Effector CD8-positive, alpha-beta T cell (primary cell): ENCODE results near the gene GGT5.
"Not testable (repeated sequence)": the region's sequence is repeated elsewhere in the genome, so short reads cannot be mapped to it uniquely, and the experiment has no call there.

Source experiments
- DNase-seq: peaks from one replicate; lab custom pipeline; 2025; lab: John Stamatoyannopoulos, UW

GGT5 gene

DNA sequence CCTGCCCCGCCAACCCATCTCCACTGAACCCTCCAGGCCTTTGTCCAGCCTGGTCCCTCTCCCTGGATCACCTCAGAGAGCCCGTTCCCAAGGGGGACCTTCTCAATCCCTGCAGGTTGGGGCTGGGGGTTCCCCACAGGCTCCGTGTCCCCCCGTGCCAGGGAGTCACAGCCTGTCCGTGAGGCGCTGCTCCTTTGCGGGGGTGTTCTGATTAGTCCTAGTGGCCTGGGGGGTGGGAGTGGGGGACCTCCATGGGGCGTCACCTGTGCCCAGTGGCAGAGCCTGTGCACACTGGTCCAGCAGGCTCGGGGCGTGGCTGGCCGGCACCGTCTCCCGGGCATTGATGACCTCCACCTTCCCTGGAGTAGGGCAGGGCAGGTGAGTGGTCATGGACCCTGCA lies 11.6 kb downstream of the GGT5 start:
- no peak for DNase-seq

DNA sequence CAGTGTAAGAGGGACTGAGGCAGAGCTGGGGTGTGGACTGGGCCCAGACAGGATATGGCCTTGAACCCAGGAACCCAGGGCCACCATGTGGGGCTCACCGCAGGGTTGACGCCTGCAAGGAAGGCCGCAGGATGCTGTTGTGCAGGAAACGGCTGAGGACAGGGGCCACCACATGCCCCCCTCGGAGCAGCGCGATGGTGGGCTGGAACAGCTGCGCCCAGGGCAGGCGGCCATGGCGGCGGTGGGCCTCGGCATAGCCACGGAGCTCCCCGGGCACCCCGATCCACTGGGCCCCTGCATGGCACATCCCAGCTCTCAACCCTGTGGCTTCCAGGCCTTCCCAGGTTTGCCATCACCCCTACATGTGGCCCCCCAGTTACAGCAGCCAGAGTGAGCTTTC lies 12.2 kb downstream of the GGT5 start:
- no peak for DNase-seq

DNA sequence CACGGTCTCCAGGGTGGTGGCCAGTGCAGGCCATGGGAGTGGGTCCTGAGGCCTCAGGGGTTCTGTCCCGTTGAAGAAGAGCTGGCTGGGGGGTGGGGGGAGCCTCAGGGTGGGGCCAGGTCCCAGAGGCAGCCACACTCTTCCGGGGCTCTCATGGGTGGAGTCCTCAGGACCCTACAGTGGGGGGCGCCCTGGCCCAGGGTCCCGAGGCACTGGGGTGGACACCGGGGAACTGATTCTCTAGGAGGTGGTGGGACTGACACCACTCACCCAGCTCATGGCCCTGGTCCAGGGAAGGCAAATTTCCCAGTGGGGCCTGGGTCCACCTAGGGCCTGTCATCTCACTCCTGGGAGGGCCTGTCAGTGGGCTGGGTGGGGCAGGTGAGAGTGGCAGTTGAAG lies 12.8 kb downstream of the GGT5 start:
- DNase-seq: no peak

DNA sequence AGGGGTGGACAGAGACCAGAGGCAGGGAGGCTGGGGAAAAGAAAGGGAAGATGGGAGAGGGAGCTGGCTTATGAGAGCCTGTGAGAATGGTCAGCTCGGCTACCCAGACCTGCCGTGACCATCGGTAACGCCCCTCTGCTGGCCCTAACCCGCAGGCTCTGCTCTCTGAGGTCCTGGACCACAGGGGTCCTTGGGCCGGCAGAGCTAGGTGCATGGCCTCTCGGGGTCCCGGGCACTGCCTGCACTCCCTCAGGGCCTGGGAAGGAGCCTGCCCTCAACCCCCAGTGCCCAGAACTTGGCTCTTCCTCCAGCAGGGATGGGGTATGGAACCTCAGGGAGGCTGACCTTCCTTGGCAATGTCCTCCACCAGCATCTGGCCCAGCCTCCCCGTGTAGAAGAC lies 13.2 kb downstream of the GGT5 start:
- no peak for DNase-seq

DNA sequence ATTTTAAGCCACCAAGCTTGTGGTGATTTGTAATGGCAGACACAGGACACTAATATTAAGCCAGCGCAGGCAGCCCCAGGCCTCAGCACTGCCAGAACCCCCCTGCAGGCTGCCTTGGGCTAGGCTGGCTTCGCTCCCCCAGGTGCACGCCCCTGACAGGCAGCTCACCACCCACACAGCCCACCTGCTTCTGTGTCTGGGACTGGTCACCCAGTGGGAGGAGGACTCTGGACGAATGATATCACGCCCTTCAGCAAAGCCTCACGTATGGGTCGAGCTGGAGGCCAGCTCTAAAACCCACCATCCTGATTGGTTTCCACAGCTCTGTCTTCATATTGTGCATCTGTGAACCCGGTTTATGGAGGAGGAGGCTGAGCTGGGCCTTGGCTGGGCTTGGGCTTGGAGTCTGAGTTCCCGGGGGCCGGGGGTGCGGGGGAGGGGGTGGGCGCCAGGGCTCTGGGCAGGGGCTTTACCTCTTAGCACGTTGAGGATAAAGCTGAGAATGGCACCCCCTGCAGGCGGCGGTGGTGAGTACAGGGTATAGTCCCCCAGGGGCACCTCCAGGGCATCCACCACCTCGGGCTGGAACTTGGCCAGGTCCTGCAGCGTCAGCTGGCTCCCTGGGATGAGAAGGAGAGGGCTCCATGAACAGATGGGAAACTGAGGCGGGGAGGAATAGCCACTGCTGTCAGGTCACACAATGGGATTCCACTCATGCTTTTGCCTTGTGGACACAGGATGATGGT lies 13.8 kb downstream of the GGT5 start:
- DNase-seq: peak; percentile 60

DNA sequence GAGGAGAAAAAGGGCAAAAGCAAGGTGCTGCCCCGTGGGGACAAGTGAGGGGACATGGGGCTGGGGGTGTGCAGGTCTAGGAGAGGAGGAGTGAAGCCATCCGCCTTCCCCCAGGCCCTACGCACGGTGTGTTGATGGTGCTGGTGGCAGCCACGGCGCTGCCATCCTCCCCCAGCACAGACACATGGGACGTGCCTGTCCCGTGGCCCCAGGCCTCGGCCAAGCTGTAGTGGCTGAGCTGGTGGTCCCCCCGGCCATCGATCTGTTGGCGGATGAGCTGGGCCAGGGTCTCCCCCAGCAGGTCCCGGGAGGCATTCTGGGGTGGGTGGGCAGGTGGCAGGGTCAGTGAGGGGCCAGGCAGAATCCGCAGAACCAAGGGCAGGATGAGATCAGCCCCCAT lies 18.9 kb downstream of the GGT5 start:
- no peak for DNase-seq

DNA sequence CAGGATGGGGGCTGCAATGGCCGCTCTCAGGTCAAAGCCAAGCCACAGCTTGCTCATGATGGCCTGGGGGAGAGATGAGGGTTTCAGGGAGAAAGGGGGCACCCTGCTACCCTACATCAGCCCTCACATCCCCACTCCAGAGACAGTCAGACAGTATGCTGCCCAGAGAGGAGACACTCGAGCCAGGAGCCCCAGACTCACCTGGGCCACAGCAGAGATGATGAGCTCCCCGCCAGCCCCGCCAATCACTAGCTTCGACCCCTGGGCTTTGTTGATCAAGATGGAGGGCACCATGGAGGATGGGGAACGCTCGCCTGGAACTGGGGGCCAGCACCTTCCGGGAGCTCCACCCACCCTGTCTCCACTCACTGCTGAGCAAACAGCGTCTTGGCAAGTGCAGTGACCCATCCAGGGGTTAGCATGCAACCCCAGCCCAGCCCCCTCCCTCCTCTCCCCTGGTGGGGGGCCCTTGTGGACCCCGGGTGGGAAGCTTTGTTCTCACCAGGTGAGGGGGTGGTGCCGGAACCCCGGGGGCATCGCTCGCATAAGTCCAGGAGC lies 19.8 kb downstream of the GGT5 start:
- no peak for DNase-seq

DNA sequence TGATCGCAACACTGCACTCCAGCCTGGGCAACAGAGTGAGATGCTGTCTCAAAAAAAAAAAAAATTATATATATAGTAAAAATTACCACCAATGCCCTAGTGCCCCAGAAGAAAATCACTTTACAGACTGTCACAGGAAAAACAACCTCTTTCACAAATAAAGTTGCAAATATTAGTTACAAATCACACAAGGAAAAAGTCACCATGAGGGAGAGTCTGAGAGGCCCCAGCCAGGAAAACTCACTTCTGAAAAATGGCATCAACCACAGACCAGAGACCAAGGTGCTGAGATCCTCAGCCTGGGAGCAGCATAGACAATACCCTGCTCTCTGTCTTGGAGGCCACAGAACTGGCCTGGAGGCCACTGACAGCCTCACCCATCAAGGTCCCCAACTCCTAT lies 20.4 kb downstream of the GGT5 start:
- DNase-seq: no peak

DNA sequence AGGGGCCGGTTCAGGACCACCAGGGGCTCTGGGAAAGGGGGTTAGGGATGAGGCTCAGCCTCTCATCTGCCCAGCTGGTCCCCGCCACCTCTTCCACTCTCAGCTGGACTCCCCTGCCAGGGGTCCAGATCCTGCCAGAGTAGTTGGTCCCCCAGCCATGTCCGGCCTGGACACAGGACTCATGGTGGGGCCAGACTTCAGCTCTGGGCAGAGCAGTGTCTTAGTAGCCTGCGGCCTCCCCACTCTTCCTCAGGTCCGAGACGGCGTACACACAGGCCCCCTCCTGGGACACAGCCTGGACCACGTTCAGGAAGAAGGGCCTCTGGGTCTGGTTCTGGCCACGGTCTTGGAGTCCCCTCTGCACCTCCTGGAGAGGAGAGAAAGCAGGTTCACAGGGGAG lies 25.1 kb downstream of the GGT5 start:
- DNase-seq: no peak

DNA sequence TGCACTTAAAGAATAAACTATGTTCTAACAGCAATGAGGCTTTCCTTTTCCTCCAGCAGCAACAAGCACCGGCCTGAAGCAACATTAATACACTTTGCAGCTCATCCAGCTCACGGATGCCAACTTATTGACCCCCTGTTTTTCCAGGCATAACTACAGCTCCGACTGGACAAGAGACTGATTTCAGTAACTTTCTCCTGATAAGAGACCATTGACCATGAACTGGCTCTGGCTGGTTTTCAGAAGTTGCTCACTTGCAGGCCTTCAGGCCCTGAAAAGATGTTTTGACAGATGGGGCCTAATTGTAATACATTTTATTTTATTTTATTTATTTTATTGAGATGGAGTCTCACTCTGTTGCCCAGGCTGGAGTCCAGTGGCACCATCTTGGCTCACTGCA lies 27.5 kb downstream of the GGT5 start:
- DNase-seq: no peak

DNA sequence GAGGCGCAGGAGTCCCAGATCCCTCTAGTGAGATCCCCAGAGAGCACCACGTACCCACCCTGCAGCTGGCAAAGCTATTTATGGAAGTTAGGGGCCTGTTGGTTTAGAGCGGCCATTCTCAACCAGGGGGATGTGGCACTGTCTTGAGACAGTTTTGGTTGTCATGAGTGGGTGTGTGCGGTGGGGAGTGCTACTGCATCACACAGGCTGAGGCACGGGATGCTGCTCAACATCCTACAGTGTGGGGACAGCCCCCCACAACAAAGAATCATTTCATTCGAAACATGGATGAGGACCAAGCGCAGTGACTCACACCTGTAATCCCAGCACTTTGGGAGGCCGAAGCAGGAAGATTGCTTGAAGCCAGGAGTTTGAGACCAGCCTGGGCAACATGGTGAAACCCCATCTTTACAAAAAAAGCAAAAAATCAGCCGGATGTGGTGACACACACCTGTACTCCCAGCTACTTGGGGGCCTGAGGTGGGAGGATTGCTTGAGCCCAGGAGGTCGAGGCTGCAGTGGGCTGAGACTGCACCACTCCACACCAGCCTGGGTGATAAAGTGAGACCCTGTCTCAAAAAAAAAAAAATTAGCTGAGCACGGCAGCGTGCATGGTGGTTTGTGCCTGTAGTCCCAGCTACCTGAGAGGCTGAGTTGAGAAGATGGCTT lies 28.2 kb downstream of the GGT5 start:
- no peak for DNase-seq

DNA sequence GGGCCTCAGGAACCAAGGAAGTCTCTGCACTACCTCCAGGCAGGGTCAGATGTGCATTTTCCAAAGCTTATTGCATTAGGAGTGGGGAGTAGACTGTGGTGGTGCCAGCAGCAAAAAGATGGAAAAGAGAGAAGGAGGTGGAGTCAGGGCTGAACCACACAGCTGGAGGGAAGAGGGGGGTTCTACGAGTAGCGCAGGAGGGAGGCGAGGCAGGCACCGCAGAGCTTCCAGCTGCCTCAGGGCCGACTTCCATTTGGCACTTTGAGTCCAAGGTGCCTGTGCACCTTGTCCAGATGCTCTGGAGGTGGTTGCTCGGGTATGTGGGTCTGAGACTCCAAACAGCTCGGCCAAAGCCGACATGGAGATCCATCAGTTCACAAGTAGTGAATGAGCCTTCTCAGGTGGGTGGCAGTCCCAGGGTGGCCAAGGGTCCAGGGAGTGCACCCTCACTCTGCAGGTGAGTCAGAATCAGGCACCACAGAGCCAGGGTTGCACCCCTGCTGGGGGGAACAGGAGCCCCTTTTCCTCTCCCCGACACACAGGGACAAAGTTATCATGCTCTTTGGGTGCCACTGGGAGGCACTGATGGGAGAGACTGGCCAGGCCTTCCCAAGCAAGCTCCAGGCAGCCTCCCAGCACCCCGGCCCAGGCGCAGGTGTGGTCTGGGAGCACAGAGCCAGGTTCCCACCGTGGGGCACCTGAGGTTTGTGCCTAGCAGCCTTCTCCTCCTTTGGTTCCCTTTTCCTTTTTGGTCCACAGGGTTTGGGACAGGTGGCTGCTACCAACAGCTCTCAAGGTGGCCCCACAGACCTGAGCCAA lies 30.2 kb downstream of the GGT5 start:
- no peak for DNase-seq

DNA sequence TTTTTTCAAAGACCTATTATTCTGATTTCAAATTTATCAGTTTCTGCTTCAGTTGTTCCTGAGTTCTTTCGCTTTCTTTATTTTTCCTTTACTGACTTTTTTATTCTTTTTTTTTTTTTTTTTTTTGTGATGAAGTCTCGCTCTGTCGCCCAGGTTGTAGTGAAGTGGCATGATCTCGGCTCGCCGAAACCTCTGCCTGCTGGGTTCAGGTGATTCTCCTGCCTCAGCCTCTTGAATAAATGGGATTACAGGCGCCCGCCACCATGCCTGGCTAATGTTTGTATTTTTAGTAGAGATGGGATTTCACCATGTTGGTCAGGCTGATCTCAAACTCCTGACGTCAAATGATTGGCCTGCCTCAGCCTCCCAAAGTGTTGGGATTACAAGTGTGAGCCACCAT lies 31.8 kb downstream of the GGT5 start:
- not testable (repeated sequence) for DNase-seq

DNA sequence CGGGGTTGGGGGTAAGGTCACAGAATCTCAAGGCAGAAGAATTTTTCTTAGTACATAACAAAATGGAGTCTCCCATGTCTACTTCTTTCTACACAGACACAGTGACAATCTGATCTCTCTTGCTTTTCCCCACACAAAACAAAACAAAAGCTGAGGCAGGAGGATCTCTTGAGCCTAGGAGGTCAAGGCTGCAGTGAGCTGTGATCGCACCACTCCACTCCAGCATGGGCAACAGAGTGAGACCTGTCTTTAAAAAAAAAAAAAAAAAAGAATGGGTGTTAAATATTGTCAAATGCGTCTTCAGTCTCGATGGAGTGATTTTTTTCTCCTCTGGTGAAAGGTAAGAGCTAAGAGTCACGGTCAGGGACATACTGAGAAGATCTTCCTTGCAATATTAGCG lies 33.2 kb downstream of the GGT5 start:
- not testable (repeated sequence) for DNase-seq

DNA sequence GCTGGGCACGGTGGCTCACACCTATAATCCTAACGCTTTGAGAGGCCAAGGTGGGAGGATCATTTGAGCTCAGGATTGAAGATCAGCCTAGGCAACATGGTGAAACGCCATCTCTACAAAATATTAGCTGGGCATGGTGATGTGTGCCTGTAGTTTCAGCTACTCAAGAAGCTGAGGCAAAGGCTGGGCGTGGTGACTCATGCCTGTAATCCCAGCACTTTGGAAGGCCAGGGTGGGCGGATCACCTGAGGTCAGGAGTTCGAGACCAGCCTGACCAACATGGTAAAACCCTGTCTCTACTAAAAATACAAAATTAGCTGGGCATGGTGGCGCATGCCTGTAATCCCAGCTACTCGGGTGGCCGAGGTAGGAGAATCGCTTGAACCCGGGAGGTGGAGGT lies 34.5 kb downstream of the GGT5 start:
- not testable (repeated sequence) for DNase-seq

DNA sequence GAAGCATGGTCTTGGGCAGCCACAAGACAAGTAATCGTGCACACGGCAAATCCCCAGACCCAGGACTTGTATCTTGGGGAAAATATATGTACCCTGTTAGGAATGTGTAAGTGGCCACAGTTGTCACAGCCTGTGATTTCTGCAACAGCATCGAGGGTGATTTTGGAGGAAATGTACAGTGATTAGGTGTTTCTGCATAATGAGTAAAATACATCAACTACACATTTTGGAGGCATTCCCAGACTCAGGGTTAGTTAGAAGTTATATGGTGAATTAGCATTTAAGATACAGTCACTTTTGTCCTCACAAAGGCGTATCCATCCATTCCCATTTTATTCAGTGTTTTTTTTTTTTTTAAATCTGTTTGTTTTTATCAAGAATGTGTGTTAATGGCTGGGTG lies 35.2 kb downstream of the GGT5 start:
- DNase-seq: no peak

DNA sequence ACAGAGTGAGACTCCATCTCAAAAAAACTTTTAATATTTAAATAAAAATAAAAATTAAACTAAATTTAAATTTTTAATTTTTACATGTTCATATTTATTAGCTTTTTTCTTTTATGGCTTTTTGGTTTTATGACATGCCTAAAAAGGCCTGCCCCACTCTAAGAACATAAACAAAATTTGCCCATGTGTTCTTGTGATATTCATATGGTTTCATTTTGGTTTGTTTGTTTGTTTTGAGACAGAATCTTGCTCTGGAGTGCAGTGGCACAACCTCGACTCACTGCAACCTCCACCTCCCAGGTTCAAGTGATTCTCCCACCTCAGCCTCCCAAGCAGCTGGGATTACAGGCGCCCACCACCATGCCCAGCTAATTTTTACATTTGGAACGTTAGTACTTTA lies 35.9 kb downstream of the GGT5 start:
- no peak for DNase-seq

DNA sequence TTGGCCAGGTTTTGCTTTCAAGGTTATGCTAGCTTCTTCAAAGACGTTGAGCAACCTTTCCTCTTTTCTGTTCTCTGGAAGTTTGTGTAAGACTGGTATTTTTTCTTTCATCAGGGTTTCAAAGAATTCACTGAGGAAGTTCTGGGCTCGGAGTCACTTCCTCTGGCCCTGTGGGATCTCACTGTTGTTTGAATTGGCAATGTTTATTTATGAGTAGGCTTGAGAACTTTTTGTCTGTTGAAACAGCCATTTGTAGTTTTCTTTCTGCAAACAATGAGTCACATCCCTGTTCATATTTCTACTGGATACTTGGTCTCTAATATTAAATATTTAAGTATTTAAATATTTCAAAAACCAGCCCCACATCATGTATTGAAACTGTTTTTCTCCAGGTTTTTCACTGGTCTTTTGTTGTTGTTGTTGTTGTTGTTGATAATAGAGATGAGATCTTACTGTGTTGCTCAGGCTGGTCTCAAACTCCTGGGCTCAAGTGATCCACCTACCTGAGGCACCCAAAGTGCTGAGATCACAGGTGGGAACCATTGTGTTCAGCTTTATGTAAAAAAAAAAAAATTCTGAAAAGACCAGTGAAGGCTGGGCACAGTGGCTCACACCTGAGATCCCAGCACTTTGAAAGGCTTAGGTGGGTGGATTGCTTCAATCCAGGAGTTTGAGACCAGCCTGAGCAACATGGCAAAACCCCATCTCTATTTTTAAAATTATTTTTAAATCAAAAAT lies 36.7 kb downstream of the GGT5 start:
- no peak for DNase-seq

DNA sequence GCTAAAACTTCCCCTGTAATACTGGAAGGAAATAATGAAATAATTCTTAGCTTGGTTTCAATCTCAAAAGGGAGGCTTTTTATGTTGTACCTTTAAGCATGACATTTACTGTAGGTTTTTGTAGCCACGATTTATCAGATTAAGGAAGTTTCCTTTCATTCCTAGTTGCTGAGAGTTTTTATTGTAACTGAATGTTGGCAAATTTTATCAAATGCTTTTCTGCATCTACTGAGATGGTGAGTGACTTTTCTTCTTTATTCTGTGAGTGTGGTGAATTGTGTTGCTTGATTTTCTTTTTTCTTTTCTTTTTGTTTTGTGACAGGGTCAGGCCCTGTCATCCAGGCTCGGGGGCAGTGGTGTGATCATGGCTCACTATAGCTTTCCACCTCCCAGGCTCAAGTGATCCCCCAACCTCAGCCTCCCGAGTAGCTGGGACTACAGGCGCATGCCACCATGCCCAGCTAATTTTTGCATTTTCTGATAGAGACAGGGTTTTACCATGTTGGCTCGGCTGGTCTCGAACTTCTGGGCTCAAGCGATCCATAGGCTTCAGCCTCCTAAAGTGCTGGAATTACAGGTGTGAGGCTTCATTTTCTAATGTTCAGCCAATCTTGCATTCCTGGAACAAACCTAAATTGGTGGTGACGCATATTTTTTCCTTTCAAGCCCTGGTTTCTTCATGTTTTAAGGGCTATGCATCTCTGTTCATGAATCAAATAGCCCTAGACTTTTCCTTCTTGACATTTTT lies 37.4 kb downstream of the GGT5 start:
- no peak for DNase-seq

DNA sequence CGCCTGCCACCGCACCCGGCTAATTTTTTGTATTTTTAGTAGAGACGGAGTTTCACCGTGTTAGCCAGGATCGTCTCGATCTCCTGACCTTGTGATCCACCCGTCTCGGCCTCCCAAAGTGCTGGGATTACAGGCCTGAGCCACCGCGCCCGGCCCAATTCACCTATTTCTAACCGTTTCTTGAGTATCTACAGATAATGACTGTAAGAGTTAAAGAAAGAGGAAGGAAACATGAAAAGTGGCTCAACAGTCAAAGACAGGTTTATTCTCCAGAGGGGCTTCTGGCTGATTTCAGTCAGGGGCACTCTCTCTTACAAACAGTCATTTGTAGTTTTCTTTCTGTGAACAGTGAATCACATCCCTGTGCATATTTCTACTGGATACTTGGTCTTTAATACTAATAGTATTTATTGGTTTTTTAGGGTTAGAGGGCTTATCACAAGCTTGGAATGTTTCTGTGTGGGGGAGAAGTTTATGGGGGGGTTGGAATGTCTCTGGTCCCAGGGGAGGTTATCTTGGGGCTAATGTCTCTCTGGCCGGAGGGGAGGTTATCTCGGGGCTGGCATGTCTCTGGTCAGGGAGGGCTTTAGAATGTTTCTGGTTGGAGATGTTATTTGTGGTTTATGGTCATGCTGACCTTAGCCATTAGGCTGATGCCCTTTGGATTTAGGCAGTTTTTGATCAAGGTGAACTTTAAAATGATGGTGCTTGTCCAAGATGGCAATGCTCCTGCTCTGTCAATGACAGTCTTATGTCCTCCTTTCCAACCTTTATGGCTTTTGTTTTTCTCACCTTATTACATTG lies 38.2 kb downstream of the GGT5 start:
- not testable (repeated sequence) for DNase-seq
